Measurements from ENCODE around the gene EVX2. TPM values are rescaled to one million over a fixed set of nuclear protein-coding genes. Genes with fewer than 3 reads are reported as not detected.

The EVX2 gene
- total and polyA plus RNA-seq, 4 donors, result not detected

GRCh38 chr2:176078541-176079284, 5.0 kb downstream of the EVX2 start:
- DNase-seq (ENCODE audit: low spot score), result no peak
- WGBS, result 7% methylated on average over 25 of the region's 25 CpGs
- Histone ChIP-seq H3K9ac (ENCODE audit: low read depth in 1 of 2, low read length in 2 of 2) (no peak overlapping the region), H3K9me3 (ENCODE audit: control insufficient read depth in 4 of 4, low read length in 3 of 4) (peaks cover 0 to 25% (median 5%) of the 10 kb centered on the region in 4 donors), H3K36me3 (ENCODE audit: control insufficient read depth in 4 of 4, insufficient read depth in 3 of 4, low read depth in 1 of 4, low read length in 3 of 4) (no peaks in the 10 kb centered on the region), H3K27ac (ENCODE audit: low read depth in 1 of 2, low read length in 2 of 2) (no peak overlapping the region), H3K4me1 (ENCODE audit: control insufficient read depth in 4 of 4, insufficient read depth in 4 of 4, low read length in 3 of 4) (peaks cover 0 to 16% (median 5%) of the 10 kb centered on the region in 4 donors), H3K4me3 (ENCODE audit: low read depth in 1 of 3, low read length in 3 of 3) (no peak overlapping the region), H3K27me3 (ENCODE audit: control insufficient read depth in 4 of 4, insufficient read depth in 4 of 4, low read length in 3 of 4) (peaks cover 5 to 64% (median 39%) of the 10 kb centered on the region in 4 donors)
- TF ChIP-seq FOXA1 (IDR thresholded peaks at IDR 0.05) (no peak), ATF3 (IDR thresholded peaks at IDR 0.05) (no peak)

- WGBS, result 14% methylated on average over 2 of the region's 2 CpGs
- no peak overlapping the region for H3K27ac ChIP-seq (ENCODE audit: low read depth in 1 of 2, low read length in 2 of 2)
- DNase-seq (ENCODE audit: low spot score), result no peak
- TF ChIP-seq FOXA2 (IDR thresholded peaks at IDR 0.05), result no peak
- TF ChIP-seq JUND (IDR thresholded peaks at IDR 0.05), result no peak
- TF ChIP-seq ATF3 (IDR thresholded peaks at IDR 0.05), result no peak
- no peak for TF ChIP-seq EGR1 (IDR thresholded peaks at IDR 0.05; ENCODE audit: low read depth in 2 of 2)
- TF ChIP-seq RAD21 (IDR thresholded peaks at IDR 0.05), result no peak
- no peak for TF ChIP-seq SP1 (IDR thresholded peaks at IDR 0.05)
- TF ChIP-seq HNF4A (conservative IDR thresholded peaks at IDR 0.05), result no peak
- no peak for TF ChIP-seq NR2F2 (IDR thresholded peaks at IDR 0.05)
- TF ChIP-seq TAF1 (conservative IDR thresholded peaks at IDR 0.05), result no peak
- peaks cover 0 to 16% (median 4%) of the 10 kb centered on the region in 4 donors for H3K4me1 ChIP-seq (ENCODE audit: control insufficient read depth in 4 of 4, insufficient read depth in 4 of 4, low read length in 3 of 4)
- H3K9ac ChIP-seq (ENCODE audit: low read depth in 1 of 2, low read length in 2 of 2), result no peak overlapping the region
- peaks cover 0 to 14% (median 3%) of the 10 kb centered on the region in 4 donors for H3K9me3 ChIP-seq (ENCODE audit: control insufficient read depth in 4 of 4, low read length in 3 of 4)
- H3K36me3 ChIP-seq (ENCODE audit: control insufficient read depth in 4 of 4, insufficient read depth in 3 of 4, low read depth in 1 of 4, low read length in 3 of 4), result no peaks in the 10 kb centered on the region
- no peak overlapping the region for H3K4me3 ChIP-seq (ENCODE audit: low read depth in 1 of 3, low read length in 3 of 3)
- peaks cover 2 to 61% (median 34%) of the 10 kb centered on the region in 4 donors for H3K27me3 ChIP-seq (ENCODE audit: control insufficient read depth in 4 of 4, insufficient read depth in 4 of 4, low read length in 3 of 4)
Measured at GRCh38 chr2:176076796-176077195, 7.0 kb downstream of the EVX2 start.

GRCh38 chr2:176076063-176076462, 7.7 kb downstream of the EVX2 start:
- Histone ChIP-seq H3K27me3 (ENCODE audit: control insufficient read depth in 4 of 4, insufficient read depth in 4 of 4, low read length in 3 of 4) (peaks cover 0 to 57% (median 34%) of the 10 kb centered on the region in 4 donors), H3K36me3 (ENCODE audit: control insufficient read depth in 4 of 4, insufficient read depth in 3 of 4, low read depth in 1 of 4, low read length in 3 of 4) (no peaks in the 10 kb centered on the region), H3K9me3 (ENCODE audit: control insufficient read depth in 4 of 4, low read length in 3 of 4) (peaks cover 0 to 7% (median 2%) of the 10 kb centered on the region in 4 donors), H3K4me3 (ENCODE audit: low read depth in 1 of 3, low read length in 3 of 3) (no peak overlapping the region), H3K9ac (ENCODE audit: low read depth in 1 of 2, low read length in 2 of 2) (no peak overlapping the region), H3K27ac (ENCODE audit: low read depth in 1 of 2, low read length in 2 of 2) (no peak overlapping the region), H3K4me1 (ENCODE audit: control insufficient read depth in 4 of 4, insufficient read depth in 4 of 4, low read length in 3 of 4) (peaks cover 0 to 16% (median 4%) of the 10 kb centered on the region in 4 donors)
- DNase-seq (ENCODE audit: low spot score), result no peak
- WGBS, result 18% methylated on average over 7 of the region's 7 CpGs
- no peak for TF ChIP-seq RAD21 (IDR thresholded peaks at IDR 0.05)
- no peak for TF ChIP-seq ATF3 (IDR thresholded peaks at IDR 0.05)
- TF ChIP-seq REST (IDR thresholded peaks at IDR 0.05), result no peak

All from liver (tissue), 9 donors.